HTR-8/SVneo (cell line): ENCODE data around the gene ACACA.

ENCODE experiments used
- DNase-seq: peaks from one replicate; pipeline ENCODE4 v3.0.0; 2011; ENCODE audit warnings: low spot score, mixed read lengths; ENCODE audit not compliant: insufficient read length
- FAIRE-seq: peaks from 2 replicates; lab custom pipeline; 2011; peaks lifted over from hg19 to GRCh38; lab: Jason Lieb, UNC

Gene ACACA

GRCh38 chr17:37299257-37299980, 107.2 kb downstream of the ACACA start:
- no peak for DNase-seq
- no peak for FAIRE-seq

- FAIRE-seq: no peak
- no peak for DNase-seq
These were observed 110.7 kb downstream of the ACACA start for GRCh38 chr17:37295888-37296287.

- FAIRE-seq (no peak), DNase-seq (no peak)
These were observed 111.7 kb downstream of the ACACA start for GRCh38 chr17:37294888-37295287.

GRCh38 chr17:37293770-37294169, 112.9 kb downstream of the ACACA start:
- no peak for FAIRE-seq

GRCh38 chr17:37292429-37293139, 114.1 kb downstream of the ACACA start:
- FAIRE-seq (no peak), DNase-seq (no peak)

More at GRCh38 chr17:37293770-37294169, 112.9 kb downstream of the ACACA start:
- DNase-seq: no peak

GRCh38 chr17:37291351-37291750, 115.3 kb downstream of the ACACA start:
- DNase-seq: no peak

GRCh38 chr17:37286430-37286829, 120.2 kb downstream of the ACACA start:
- FAIRE-seq (no peak), DNase-seq (no peak)

More at GRCh38 chr17:37291351-37291750, 115.3 kb downstream of the ACACA start:
- FAIRE-seq: no peak

GRCh38 chr17:37284191-37284590, 122.4 kb downstream of the ACACA start:
- no peak for DNase-seq

GRCh38 chr17:37283414-37283961, 123.1 kb downstream of the ACACA start:
- DNase-seq (no peak), FAIRE-seq (no peak)

More at GRCh38 chr17:37284191-37284590, 122.4 kb downstream of the ACACA start:
- no peak for FAIRE-seq

- no peak for FAIRE-seq
These were observed 125.8 kb downstream of the ACACA start for GRCh38 chr17:37280841-37281240.

GRCh38 chr17:37278247-37278894, 128.3 kb downstream of the ACACA start:
- FAIRE-seq: no peak

More at GRCh38 chr17:37280841-37281240, 125.8 kb downstream of the ACACA start:
- DNase-seq: no peak

GRCh38 chr17:37276475-37276874, 130.2 kb downstream of the ACACA start:
- no peak for FAIRE-seq
- DNase-seq: no peak

More at GRCh38 chr17:37278247-37278894, 128.3 kb downstream of the ACACA start:
- no peak for DNase-seq

- DNase-seq (no peak), FAIRE-seq (no peak)
These were observed 132.2 kb downstream of the ACACA start for GRCh38 chr17:37274461-37274860.

- DNase-seq (no peak), FAIRE-seq (no peak)
These were observed 133.1 kb downstream of the ACACA start for GRCh38 chr17:37273409-37274051.

GRCh38 chr17:37265446-37266173, 141.0 kb downstream of the ACACA start:
- FAIRE-seq (no peak), DNase-seq (no peak)

GRCh38 chr17:37261286-37261685, 145.3 kb downstream of the ACACA start:
- no peak for DNase-seq

GRCh38 chr17:37259030-37259735, 147.5 kb downstream of the ACACA start:
- no peak for FAIRE-seq
- no peak for DNase-seq

More at GRCh38 chr17:37261286-37261685, 145.3 kb downstream of the ACACA start:
- no peak for FAIRE-seq

- DNase-seq: no peak
- FAIRE-seq: no peak
These were observed 150.0 kb downstream of the ACACA start for GRCh38 chr17:37256627-37257026.

- FAIRE-seq: no peak
- DNase-seq: no peak
These were observed 151.2 kb downstream of the ACACA start for GRCh38 chr17:37255432-37255831.
